Endothelial cell of umbilical vein (primary cell): ENCODE measurements around the gene FBXO10. TPM values are rescaled to one million over a fixed set of nuclear protein-coding genes. Genes with fewer than 3 reads are reported as not detected.

Source experiments
- BruUV-seq: library from RNA; stranded (reverse); fragments of 400-500 nt; replicated peaks from 2 replicates; lab custom pipeline; 2021; lab: Mats Ljungman, UMichigan
- CTCF ChIA-PET: fragments of 300-600, 350-600 bp; sonication (Branson Sonifier 250); formaldehyde crosslinking; loops from one replicate; lab custom pipeline; 2021; ENCODE audit warnings: antibody characterized with exemption, inconsistent platforms; lab: Charles Lee
- POLR2A ChIA-PET: fragments of 300-600, 350-600 bp; sonication (Branson Sonifier 250); formaldehyde crosslinking; loops from one replicate; lab custom pipeline; 2021; ENCODE audit warnings: antibody characterized with exemption, inconsistent platforms; lab: Charles Lee
- DNase-seq: peaks from one replicate; pipeline ENCODE4 v3.0.0-alpha.2; 2011; ENCODE audit warnings: low read depth, low spot score
- FAIRE-seq: peaks from 2 replicates; lab custom pipeline; 2011; peaks lifted over from hg19 to GRCh38; lab: Jason Lieb, UNC
- H2AFZ ChIP-seq: 2 replicates; pipeline ENCODE4 v1.6.0; 2012; ENCODE audit warnings: low read depth, low read length, control low read depth, inconsistent platforms
- H3K27ac ChIP-seq: 2 replicates; pipeline ENCODE4 v1.5.1; 2011; ENCODE audit warnings: low read depth, mild to moderate bottlenecking, control low read depth, low read length, moderate library complexity; ENCODE audit not compliant: insufficient read depth
- H3K27me3 ChIP-seq, 2 experiments: 2 replicates each; pipeline versions ENCODE4 v1.6.0 to v1.6.1; 2011; ENCODE audit warnings: low read length in 2 of 2, mixed read lengths in 1 of 2; ENCODE audit not compliant: control insufficient read depth in 2 of 2, insufficient read depth in 2 of 2
- H3K36me3 ChIP-seq, 2 experiments: 2 replicates in 1 of 2; 3 replicates in 1 of 2; pipeline ENCODE4 v1.5.1; 2011; ENCODE audit warnings: low read length in 2 of 2, mild to moderate bottlenecking in 1 of 2, moderate library complexity in 1 of 2; ENCODE audit not compliant: control insufficient read depth in 2 of 2, insufficient read depth in 2 of 2; ENCODE audit errors: extremely low read depth in 1 of 2
- H3K4me1 ChIP-seq: 3 replicates; pipeline ENCODE4 v1.5.1; 2011; ENCODE audit warnings: mild to moderate bottlenecking, low read length; ENCODE audit not compliant: control insufficient read depth, insufficient read depth; ENCODE audit errors: extremely low read depth
- H3K4me2 ChIP-seq: 2 replicates; pipeline ENCODE4 v1.6.1; 2011; ENCODE audit warnings: low read length, control low read depth, mixed read lengths; ENCODE audit not compliant: insufficient read depth
- H3K4me3 ChIP-seq, 3 experiments: fragments of 200-600 bp in 1 of 3; sonication (generic), shearing (Covaris generic) in 1 of 3; replicated peaks in 1 of 3; 2 replicates each; pipeline ENCODE4 v1.5.1; 2011 to 2016; ENCODE audit warnings: control low read depth in 3 of 3, low read length in 3 of 3, mild to moderate bottlenecking in 2 of 3, inconsistent platforms in 1 of 3, low read depth in 1 of 3, moderate library complexity in 1 of 3; ENCODE audit not compliant: insufficient read depth in 1 of 3
- H3K79me2 ChIP-seq: 2 replicates; pipeline ENCODE4 v1.6.0; 2012; ENCODE audit warnings: low read length, inconsistent platforms; ENCODE audit not compliant: control insufficient read depth, insufficient read depth
- H3K9ac ChIP-seq: replicated peaks from 2 replicates; pipeline ENCODE3; 2011; ENCODE audit warnings: low read length, control low read depth; ENCODE audit not compliant: insufficient read depth; ENCODE audit errors: extremely low read depth
- H3K9me1 ChIP-seq: replicated peaks from 3 replicates; pipeline ENCODE4 v1.6.0; 2011; ENCODE audit warnings: mild to moderate bottlenecking, low read length; ENCODE audit not compliant: control insufficient read depth, insufficient read depth; ENCODE audit errors: extremely low read depth
- H3K9me3 ChIP-seq: replicated peaks from 2 replicates; pipeline ENCODE4 v1.5.1; 2012; ENCODE audit warnings: low read length, inconsistent platforms; ENCODE audit not compliant: control insufficient read depth, insufficient read depth
- H4K20me1 ChIP-seq: replicated peaks from 2 replicates; pipeline ENCODE3; 2011; ENCODE audit warnings: mild to moderate bottlenecking, low read length; ENCODE audit not compliant: control insufficient read depth, insufficient read depth; ENCODE audit errors: extremely low read depth
- CTCF ChIP-seq, 2 donors: IDR thresholded peaks; 1 replicate in 1 of 2; 2 replicates in 1 of 2; pipeline ENCODE4 v1.5.1; 2011; ENCODE audit warnings: low read length in 2 of 2, mild to moderate bottlenecking in 2 of 2, moderate library complexity in 2 of 2, control low read depth in 1 of 2, inconsistent platforms in 1 of 2, low read depth in 1 of 2; ENCODE audit not compliant: insufficient read depth in 1 of 2; ENCODE audit errors: extremely low read depth in 1 of 2
- EZH2 ChIP-seq: IDR thresholded peaks from 2 replicates; pipeline ENCODE4 v1.6.1; 2012; ENCODE audit warnings: borderline replicate concordance, low read depth, mild to moderate bottlenecking, moderate library complexity, low read length, inconsistent platforms; ENCODE audit not compliant: severe bottlenecking
- FOS ChIP-seq: IDR thresholded peaks from 2 replicates; pipeline ENCODE4 v1.6.1; 2011; ENCODE audit warnings: mild to moderate bottlenecking, low read length, moderate library complexity, borderline replicate concordance; ENCODE audit not compliant: insufficient read depth
- GATA2 ChIP-seq: IDR thresholded peaks from 2 replicates; pipeline ENCODE4 v1.7.0; 2011; ENCODE audit warnings: low read depth, mild to moderate bottlenecking, moderate library complexity, mixed read lengths, low read length; ENCODE audit not compliant: insufficient read length, insufficient read depth
- JUN ChIP-seq: IDR thresholded peaks from 2 replicates; pipeline ENCODE4 v1.6.1; 2011; ENCODE audit warnings: borderline replicate concordance, low read depth; ENCODE audit not compliant: insufficient read length, insufficient read depth
- MAX ChIP-seq: IDR thresholded peaks from 2 replicates; pipeline ENCODE4 v1.6.1; 2011; ENCODE audit not compliant: insufficient read depth, insufficient read length
- MYC ChIP-seq: IDR thresholded peaks from one replicate; pipeline ENCODE4 v1.6.1; 2011; ENCODE audit warnings: mild to moderate bottlenecking, low read depth, low read length
- POLR2A ChIP-seq: IDR thresholded peaks from 2 replicates; pipeline ENCODE4 v1.6.1; 2012; ENCODE audit warnings: low read depth, mild to moderate bottlenecking, control low read depth, low read length
- POLR2AphosphoS5 ChIP-seq: IDR thresholded peaks from 2 replicates; pipeline ENCODE4 v1.6.1; 2012; ENCODE audit warnings: low read depth, mild to moderate bottlenecking, control low read depth, low read length, moderate library complexity; ENCODE audit not compliant: insufficient read depth
- dilution Hi-C: fragments of 300-500 bp; cut with MboI; formaldehyde crosslinking; loops from one replicate; pipeline ENCODE4 v1.15.0; 2019; ENCODE audit warnings: low sequenced_read_pairs; ENCODE audit not compliant: extremely low pct_ligation_motif_present
- intact Hi-C: fragments of 100-400 bp; cut with micrococcal nuclease; formaldehyde crosslinking; loops from one replicate; pipeline ENCODE4 v1.10.0; 2022
- polyA plus RNA-seq, 4 experiments: library from polyadenylated mRNA; depleted of rRNA in 3 of 4; stranded (reverse) in 3 of 4; unstranded in 1 of 4; fragments of >200 nt; gene quantifications; 2 replicates each; pipeline versions ENCODE4 v1.2.1 to v1.2.3, GENCODE V29; 2011 to 2012; ENCODE audit warnings: missing spikeins in 1 of 4
- total RNA-seq: library from RNA; stranded (reverse); gene quantifications from 2 replicates; pipeline ENCODE4 v1.2.3, GENCODE V29; 2021

FBXO10 gene
- total and polyA plus RNA-seq, 2 donors (not counting 3 experiments of a cell fraction or from before 2014, with no cell fraction given) = 11.8 to 14.4 TPM

GRCh38 chr9:37617832-37618231 lies 41.7 kb upstream of the FBXO10 start:
- DNase-seq (no peak), FAIRE-seq (no peak)
- no peak overlapping the region for H3K4me2 ChIP-seq
- intact Hi-C loops = no loop called here
- H4K20me1 ChIP-seq = no peaks in the 10 kb centered on the region
- H2AFZ ChIP-seq = no peak overlapping the region
- BruUV-seq = no TSS peak
- H3K27ac ChIP-seq = no peak overlapping the region
- ChIA-PET CTCF (no interaction called here), POLR2A (no interaction called here)
- no peak overlapping the region for H3K4me3 ChIP-seq
- no peaks in the 10 kb centered on the region for H3K36me3 ChIP-seq
- TF ChIP-seq FOS (no peak), POLR2AphosphoS5 (no peak), GATA2 (no peak), MAX (no peak), CTCF (IDR thresholded peaks at IDR 0.05; ENCODE audit: extremely low read depth in 1 of 2, insufficient read depth in 1 of 2, low read depth in 1 of 2, low read length in 2 of 2) (no peak), EZH2 (no peak), MYC (no peak), JUN (no peak), POLR2A (no peak)
- H3K9me3 ChIP-seq = no peaks in the 10 kb centered on the region
- no peak overlapping the region for H3K9ac ChIP-seq
- H3K9me1 ChIP-seq = no peaks in the 10 kb centered on the region
- H3K79me2 ChIP-seq = no peaks in the 10 kb centered on the region
- no peaks in the 10 kb centered on the region for H3K4me1 ChIP-seq
- dilution Hi-C loops = no loop called here
- peaks cover 8 to 9% of the 10 kb centered on the region in 2 experiments for H3K27me3 ChIP-seq
